Body of pancreas (tissue), 4 donors: ENCODE data around the gene H6PD. TPM values are rescaled to one million over a fixed set of nuclear protein-coding genes. Genes with fewer than 3 reads are reported as not detected.

Experiments
- ATAC-seq: fragments of 150-250 bp; one replicate; pipeline ENCODE4 v1.9.1; 2016
- DNase-seq, 4 donors: peaks; one replicate each; pipeline ENCODE4 v3.0.0-alpha.2; 2019
- H3K27ac ChIP-seq, 4 donors: fragments of 200-600 bp; sonication (generic); 1 replicate in 3 of 4; 2 replicates in 1 of 4; pipeline versions ENCODE4 v1.5.1 to v1.6.1; 2016 to 2019; ENCODE audit warnings: mild to moderate bottlenecking in 1 of 4, mixed read lengths in 1 of 4, moderate library complexity in 1 of 4
- H3K27me3 ChIP-seq, 2 donors: fragments of 200-600 bp; sonication (generic); one replicate each; pipeline ENCODE4 v1.6.0; 2016; ENCODE audit warnings: mild to moderate bottlenecking in 1 of 2
- H3K36me3 ChIP-seq, 2 donors: fragments of 200-600 bp; sonication (generic); replicated peaks in 1 of 2; 2 replicates each; pipeline ENCODE4 v1.5.1; 2016; ENCODE audit warnings: low read depth in 2 of 2; ENCODE audit not compliant: insufficient read depth in 1 of 2
- H3K4me1 ChIP-seq: fragments of 200-600 bp; sonication (generic); one replicate; pipeline ENCODE4 v1.6.0; 2016
- H3K4me3 ChIP-seq, 2 donors: fragments of 200-600 bp; sonication (generic); 1 replicate in 1 of 2; 2 replicates in 1 of 2; pipeline ENCODE4 v1.5.1; 2016 to 2019
- H3K9me3 ChIP-seq, 3 donors: fragments of 200-600 bp; sonication (generic); 1 replicate in 2 of 3; 2 replicates in 1 of 3; pipeline ENCODE4 v1.5.1; 2016
- CTCF ChIP-seq, 7 experiments: fragments of 450-650 bp in 4 of 7; fragments of 200-600 bp in 3 of 7; sonication (generic) in 3 of 7; IDR thresholded peaks; one replicate each; pipeline ENCODE4 v1.5.1; 2016 to 2019; ENCODE audit warnings: antibody characterized with exemption in 7 of 7
- POLR2A ChIP-seq, 3 donors: fragments of 450-650 bp; IDR thresholded peaks; one replicate each; pipeline ENCODE4 v1.6.1; 2016; ENCODE audit warnings: antibody characterized with exemption in 3 of 3, mild to moderate bottlenecking in 2 of 3
- WGBS, 2 donors: methylation state at CpG; one replicate each; pipeline ENCODE4 v1.1.5; 2017; 5-methylcytosine and 5-hydroxymethylcytosine counted together
- intact Hi-C: fragments of 100-400 bp; cut with DNase I; formaldehyde crosslinking; loops from one replicate; pipeline ENCODE4 v1.15.1; 2023
- total RNA-seq, 2 donors: library from RNA; depleted of rRNA; stranded (reverse); fragments of >200 nt; gene quantifications; one replicate each; pipeline ENCODE4 v1.1.0, GENCODE V29; 2016

Gene H6PD
- total RNA-seq, 2 donors from 2014 or later, result 24.1 to 35.6 TPM

GRCh38 chr1:9316512-9316911, 81.9 kb downstream of the H6PD start:
- intact Hi-C loops, result no loop called here
- H3K9me3 ChIP-seq, result no peaks in the 10 kb centered on the region
- no peaks in the 10 kb centered on the region for H3K27me3 ChIP-seq
- H3K4me1 ChIP-seq, result peaks cover 18% of the 10 kb centered on the region
- TF ChIP-seq CTCF (IDR thresholded peaks at IDR 0.05), result no peak
- no peak for TF ChIP-seq POLR2A (IDR thresholded peaks at IDR 0.05)
- DNase-seq (no peak), ATAC-seq (no peak)
- H3K27ac ChIP-seq, result no peak overlapping the region
- no peak overlapping the region for H3K4me3 ChIP-seq
- no peaks in the 10 kb centered on the region for H3K36me3 ChIP-seq
- WGBS, 2 donors, result 98% methylated on average over 20 of the region's 24 CpGs; no CpG with 5 or more reads in 1 of the 2 donors

- intact Hi-C loops, result no loop called here
- DNase-seq (no peak), ATAC-seq (no peak)
- Histone ChIP-seq H3K27me3 (no peaks in the 10 kb centered on the region), H3K36me3 (no peaks in the 10 kb centered on the region), H3K4me1 (peaks cover 24% of the 10 kb centered on the region), H3K27ac (no peak overlapping the region), H3K9me3 (no peaks in the 10 kb centered on the region), H3K4me3 (no peak overlapping the region)
- TF ChIP-seq CTCF (IDR thresholded peaks at IDR 0.05) (no peak), POLR2A (IDR thresholded peaks at IDR 0.05) (no peak)
- WGBS, 2 donors, result 85 to 92% methylated on average over 7 of the region's 7 CpGs
These were observed 82.5 kb downstream of the H6PD start for GRCh38 chr1:9317072-9317471.

GRCh38 chr1:9317591-9318417, 83.2 kb downstream of the H6PD start:
- H3K4me1 ChIP-seq, result peaks cover 29% of the 10 kb centered on the region
- no peak for TF ChIP-seq CTCF (IDR thresholded peaks at IDR 0.05)
- no peak for TF ChIP-seq POLR2A (IDR thresholded peaks at IDR 0.05)
- DNase-seq, result peak in 2 of 4 donors; percentile 25 to 33
- H3K9me3 ChIP-seq, result no peaks in the 10 kb centered on the region
- no peaks in the 10 kb centered on the region for H3K27me3 ChIP-seq
- H3K27ac ChIP-seq, result peak overlapping the region in 1 of 4 donors; percentile 0
- 68 to 79% methylated on average over 14 to 26 of the region's 28 CpGs for WGBS, 2 donors
- no peak overlapping the region for H3K4me3 ChIP-seq
- intact Hi-C loops, result no loop called here
- no peaks in the 10 kb centered on the region for H3K36me3 ChIP-seq
- no peak for ATAC-seq

GRCh38 chr1:9319208-9319788, 84.7 kb downstream of the H6PD start:
- no peak overlapping the region for H3K27ac ChIP-seq
- no peak for TF ChIP-seq CTCF (IDR thresholded peaks at IDR 0.05)
- TF ChIP-seq POLR2A (IDR thresholded peaks at IDR 0.05), result no peak
- DNase-seq, result no peak
- peaks cover 34% of the 10 kb centered on the region for H3K4me1 ChIP-seq
- intact Hi-C loops, result no loop called here
- no peaks in the 10 kb centered on the region for H3K36me3 ChIP-seq
- no peaks in the 10 kb centered on the region for H3K27me3 ChIP-seq
- H3K4me3 ChIP-seq, result no peak overlapping the region
- no peaks in the 10 kb centered on the region for H3K9me3 ChIP-seq
- no peak for ATAC-seq
- 94 to 96% methylated on average over 18 to 20 of the region's 20 CpGs for WGBS, 2 donors
